ENCODE data around the gene SLC9A1. TPM values are rescaled to one million over a fixed set of nuclear protein-coding genes. Genes with fewer than 3 reads are reported as not detected.
A peak's percentile ranks its signal among the peaks of the same experiment; 100 is the strongest.

SLC9A1 gene
- total RNA-seq, 4 donors from 2014 or later, result 18.1 to 28.1 (median 25.2) TPM

- H3K27ac ChIP-seq, result no peak overlapping the region
- no peak overlapping the region for H3K4me3 ChIP-seq
- WGBS, result 100% methylated on average over 1 of the region's 1 CpG
Measured at GRCh38 chr1:27147842-27148518, 6.9 kb downstream of the SLC9A1 start.

DNA sequence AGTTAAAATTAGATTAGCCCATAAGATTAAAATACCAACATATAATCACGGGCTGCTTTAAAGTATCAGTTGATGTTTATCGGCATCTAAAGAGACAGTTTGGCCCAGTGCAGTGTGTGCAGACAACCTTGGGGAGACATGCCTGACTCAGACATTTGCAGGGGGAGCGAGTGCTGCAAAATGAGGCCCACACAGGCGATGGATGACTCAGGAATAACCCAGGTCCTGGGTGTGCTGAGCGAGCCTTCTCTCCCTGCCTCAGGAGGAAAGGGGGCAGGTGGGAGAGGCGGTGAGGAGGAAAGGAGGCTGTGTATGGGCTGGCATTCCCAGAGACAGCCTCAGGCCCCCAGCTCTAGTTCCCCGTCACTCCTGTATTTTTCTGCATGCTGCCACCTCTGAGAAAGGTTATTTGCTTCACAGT is 9.0 kb downstream of the SLC9A1 start:
- H3K36me3 ChIP-seq, result no peaks in the 10 kb centered on the region
- no peak overlapping the region for H3K4me3 ChIP-seq
- 43% methylated on average over 7 of the region's 7 CpGs for WGBS
- H3K27ac ChIP-seq, result peak overlapping the region; percentile 54
- no peaks in the 10 kb centered on the region for H3K27me3 ChIP-seq
- TF ChIP-seq POLR2A (IDR thresholded peaks at IDR 0.05), result no peak
- no peak for TF ChIP-seq POLR2AphosphoS5 (IDR thresholded peaks at IDR 0.05)
- no peak for TF ChIP-seq EP300 (IDR thresholded peaks at IDR 0.05)
- TF ChIP-seq CTCF (IDR thresholded peaks at IDR 0.05), result no peak
- H3K4me1 ChIP-seq, result peaks cover 82% of the 10 kb centered on the region
- no peaks in the 10 kb centered on the region for H3K9me3 ChIP-seq
- no peak for DNase-seq (ENCODE audit: low spot score in 2 of 2)

More at GRCh38 chr1:27147842-27148518, 6.9 kb downstream of the SLC9A1 start:
- no peak for DNase-seq (ENCODE audit: low spot score in 2 of 2)
- Histone ChIP-seq H3K27me3 (no peaks in the 10 kb centered on the region), H3K4me1 (peaks cover 81% of the 10 kb centered on the region), H3K9me3 (no peaks in the 10 kb centered on the region), H3K36me3 (no peaks in the 10 kb centered on the region)
- TF ChIP-seq EP300 (IDR thresholded peaks at IDR 0.05) (no peak), POLR2A (IDR thresholded peaks at IDR 0.05) (no peak), POLR2AphosphoS5 (IDR thresholded peaks at IDR 0.05) (no peak)

- Histone ChIP-seq H3K27me3 (no peaks in the 10 kb centered on the region), H3K36me3 (no peaks in the 10 kb centered on the region), H3K4me1 (peaks cover 81% of the 10 kb centered on the region), H3K9me3 (no peaks in the 10 kb centered on the region), H3K27ac (peak overlapping the region; percentile 54), H3K4me3 (no peak overlapping the region)
- no peak for DNase-seq (ENCODE audit: low spot score in 2 of 2)
- WGBS, result 64% methylated on average over 5 of the region's 5 CpGs
- TF ChIP-seq POLR2AphosphoS5 (IDR thresholded peaks at IDR 0.05) (no peak), POLR2A (IDR thresholded peaks at IDR 0.05) (no peak), EP300 (IDR thresholded peaks at IDR 0.05) (no peak), CTCF (IDR thresholded peaks at IDR 0.05) (no peak)
Measured at GRCh38 chr1:27144920-27145661, 9.8 kb downstream of the SLC9A1 start.

- H3K4me1 ChIP-seq, result peaks cover 81% of the 10 kb centered on the region
Measured at GRCh38 chr1:27144049-27144748, 10.7 kb downstream of the SLC9A1 start.

GRCh38 chr1:27143401-27143800 is 11.5 kb downstream of the SLC9A1 start:
- H3K27me3 ChIP-seq, result no peaks in the 10 kb centered on the region
- H3K4me3 ChIP-seq, result no peak overlapping the region
- peaks cover 82% of the 10 kb centered on the region for H3K4me1 ChIP-seq
- peak overlapping the region; percentile 54 for H3K27ac ChIP-seq
- 78% methylated on average over 6 of the region's 6 CpGs for WGBS
- no peak for DNase-seq (ENCODE audit: low spot score in 2 of 2)
- no peaks in the 10 kb centered on the region for H3K36me3 ChIP-seq
- H3K9me3 ChIP-seq, result no peaks in the 10 kb centered on the region
- TF ChIP-seq CTCF (IDR thresholded peaks at IDR 0.05) (no peak), EP300 (IDR thresholded peaks at IDR 0.05) (no peak), POLR2A (IDR thresholded peaks at IDR 0.05) (no peak), POLR2AphosphoS5 (IDR thresholded peaks at IDR 0.05) (no peak)

More at GRCh38 chr1:27144049-27144748, 10.7 kb downstream of the SLC9A1 start:
- peak overlapping the region; percentile 54 for H3K27ac ChIP-seq
- no peak overlapping the region for H3K4me3 ChIP-seq
- H3K27me3 ChIP-seq, result no peaks in the 10 kb centered on the region
- WGBS, result 52% methylated on average over 9 of the region's 9 CpGs
- DNase-seq (ENCODE audit: low spot score in 2 of 2), result peak in 1 of 2 donors; percentile 71
- TF ChIP-seq EP300 (IDR thresholded peaks at IDR 0.05) (no peak), POLR2A (IDR thresholded peaks at IDR 0.05) (no peak), CTCF (IDR thresholded peaks at IDR 0.05) (no peak), POLR2AphosphoS5 (IDR thresholded peaks at IDR 0.05) (no peak)
- no peaks in the 10 kb centered on the region for H3K9me3 ChIP-seq
- no peaks in the 10 kb centered on the region for H3K36me3 ChIP-seq
